Endothelial cell of umbilical vein (primary cell): Measurements from ENCODE around the gene SLFN12L. TPM values are rescaled to one million over a fixed set of nuclear protein-coding genes. Genes with fewer than 3 reads are reported as not detected.
A peak's percentile ranks its signal among the peaks of the same experiment; 100 is the strongest.

Experiments used
- BruUV-seq: library from RNA; stranded (reverse); fragments of 400-500 nt; replicated peaks from 2 replicates; lab custom pipeline; 2021; lab: Mats Ljungman, UMichigan
- CTCF ChIA-PET: fragments of 300-600, 350-600 bp; sonication (Branson Sonifier 250); formaldehyde crosslinking; loops from one replicate; lab custom pipeline; 2021; ENCODE audit warnings: antibody characterized with exemption, inconsistent platforms; lab: Charles Lee
- POLR2A ChIA-PET: fragments of 300-600, 350-600 bp; sonication (Branson Sonifier 250); formaldehyde crosslinking; loops from one replicate; lab custom pipeline; 2021; ENCODE audit warnings: antibody characterized with exemption, inconsistent platforms; lab: Charles Lee
- DNase-seq: peaks from one replicate; pipeline ENCODE4 v3.0.0-alpha.2; 2011; ENCODE audit warnings: low read depth, low spot score
- FAIRE-seq: peaks from 2 replicates; lab custom pipeline; 2011; peaks lifted over from hg19 to GRCh38; lab: Jason Lieb, UNC
- H2AFZ ChIP-seq: 2 replicates; pipeline ENCODE4 v1.6.0; 2012; ENCODE audit warnings: low read depth, low read length, control low read depth, inconsistent platforms
- H3K27ac ChIP-seq: 2 replicates; pipeline ENCODE4 v1.5.1; 2011; ENCODE audit warnings: low read depth, mild to moderate bottlenecking, control low read depth, low read length, moderate library complexity; ENCODE audit not compliant: insufficient read depth
- H3K27me3 ChIP-seq, 2 experiments: 2 replicates each; pipeline versions ENCODE4 v1.6.0 to v1.6.1; 2011; ENCODE audit warnings: low read length in 2 of 2, mixed read lengths in 1 of 2; ENCODE audit not compliant: control insufficient read depth in 2 of 2, insufficient read depth in 2 of 2
- H3K36me3 ChIP-seq, 2 experiments: 2 replicates in 1 of 2; 3 replicates in 1 of 2; pipeline ENCODE4 v1.5.1; 2011; ENCODE audit warnings: low read length in 2 of 2, mild to moderate bottlenecking in 1 of 2, moderate library complexity in 1 of 2; ENCODE audit not compliant: control insufficient read depth in 2 of 2, insufficient read depth in 2 of 2; ENCODE audit errors: extremely low read depth in 1 of 2
- H3K4me1 ChIP-seq: 3 replicates; pipeline ENCODE4 v1.5.1; 2011; ENCODE audit warnings: mild to moderate bottlenecking, low read length; ENCODE audit not compliant: control insufficient read depth, insufficient read depth; ENCODE audit errors: extremely low read depth
- H3K4me2 ChIP-seq: 2 replicates; pipeline ENCODE4 v1.6.1; 2011; ENCODE audit warnings: low read length, control low read depth, mixed read lengths; ENCODE audit not compliant: insufficient read depth
- H3K4me3 ChIP-seq, 3 experiments: fragments of 200-600 bp in 1 of 3; sonication (generic), shearing (Covaris generic) in 1 of 3; replicated peaks in 1 of 3; 2 replicates each; pipeline ENCODE4 v1.5.1; 2011 to 2016; ENCODE audit warnings: control low read depth in 3 of 3, low read length in 3 of 3, mild to moderate bottlenecking in 2 of 3, inconsistent platforms in 1 of 3, low read depth in 1 of 3, moderate library complexity in 1 of 3; ENCODE audit not compliant: insufficient read depth in 1 of 3
- H3K79me2 ChIP-seq: 2 replicates; pipeline ENCODE4 v1.6.0; 2012; ENCODE audit warnings: low read length, inconsistent platforms; ENCODE audit not compliant: control insufficient read depth, insufficient read depth
- H3K9ac ChIP-seq: replicated peaks from 2 replicates; pipeline ENCODE3; 2011; ENCODE audit warnings: low read length, control low read depth; ENCODE audit not compliant: insufficient read depth; ENCODE audit errors: extremely low read depth
- H3K9me1 ChIP-seq: replicated peaks from 3 replicates; pipeline ENCODE4 v1.6.0; 2011; ENCODE audit warnings: mild to moderate bottlenecking, low read length; ENCODE audit not compliant: control insufficient read depth, insufficient read depth; ENCODE audit errors: extremely low read depth
- H3K9me3 ChIP-seq: replicated peaks from 2 replicates; pipeline ENCODE4 v1.5.1; 2012; ENCODE audit warnings: low read length, inconsistent platforms; ENCODE audit not compliant: control insufficient read depth, insufficient read depth
- H4K20me1 ChIP-seq: replicated peaks from 2 replicates; pipeline ENCODE3; 2011; ENCODE audit warnings: mild to moderate bottlenecking, low read length; ENCODE audit not compliant: control insufficient read depth, insufficient read depth; ENCODE audit errors: extremely low read depth
- EZH2 ChIP-seq: IDR thresholded peaks from 2 replicates; pipeline ENCODE4 v1.6.1; 2012; ENCODE audit warnings: borderline replicate concordance, low read depth, mild to moderate bottlenecking, moderate library complexity, low read length, inconsistent platforms; ENCODE audit not compliant: severe bottlenecking
- FOS ChIP-seq: IDR thresholded peaks from 2 replicates; pipeline ENCODE4 v1.6.1; 2011; ENCODE audit warnings: mild to moderate bottlenecking, low read length, moderate library complexity, borderline replicate concordance; ENCODE audit not compliant: insufficient read depth
- GATA2 ChIP-seq: IDR thresholded peaks from 2 replicates; pipeline ENCODE4 v1.7.0; 2011; ENCODE audit warnings: low read depth, mild to moderate bottlenecking, moderate library complexity, mixed read lengths, low read length; ENCODE audit not compliant: insufficient read length, insufficient read depth
- JUN ChIP-seq: IDR thresholded peaks from 2 replicates; pipeline ENCODE4 v1.6.1; 2011; ENCODE audit warnings: borderline replicate concordance, low read depth; ENCODE audit not compliant: insufficient read length, insufficient read depth
- MYC ChIP-seq: IDR thresholded peaks from one replicate; pipeline ENCODE4 v1.6.1; 2011; ENCODE audit warnings: mild to moderate bottlenecking, low read depth, low read length
- POLR2A ChIP-seq: IDR thresholded peaks from 2 replicates; pipeline ENCODE4 v1.6.1; 2012; ENCODE audit warnings: low read depth, mild to moderate bottlenecking, control low read depth, low read length
- POLR2AphosphoS5 ChIP-seq: IDR thresholded peaks from 2 replicates; pipeline ENCODE4 v1.6.1; 2012; ENCODE audit warnings: low read depth, mild to moderate bottlenecking, control low read depth, low read length, moderate library complexity; ENCODE audit not compliant: insufficient read depth
- dilution Hi-C: fragments of 300-500 bp; cut with MboI; formaldehyde crosslinking; loops from one replicate; pipeline ENCODE4 v1.15.0; 2019; ENCODE audit warnings: low sequenced_read_pairs; ENCODE audit not compliant: extremely low pct_ligation_motif_present
- intact Hi-C: fragments of 100-400 bp; cut with micrococcal nuclease; formaldehyde crosslinking; loops from one replicate; pipeline ENCODE4 v1.10.0; 2022
- polyA plus RNA-seq, 4 experiments: library from polyadenylated mRNA; depleted of rRNA in 3 of 4; stranded (reverse) in 3 of 4; unstranded in 1 of 4; fragments of >200 nt; gene quantifications; 2 replicates each; pipeline versions ENCODE4 v1.2.1 to v1.2.3, GENCODE V29; 2011 to 2012; ENCODE audit warnings: missing spikeins in 1 of 4
- total RNA-seq: library from RNA; stranded (reverse); gene quantifications from 2 replicates; pipeline ENCODE4 v1.2.3, GENCODE V29; 2021
- TF ChIP-seq, protein P1 (sequence below), 2 donors: IDR thresholded peaks; 1 replicate in 1 of 2; 2 replicates in 1 of 2; pipeline ENCODE4 v1.5.1; 2011; ENCODE audit warnings: low read length in 2 of 2, mild to moderate bottlenecking in 2 of 2, moderate library complexity in 2 of 2, control low read depth in 1 of 2, inconsistent platforms in 1 of 2, low read depth in 1 of 2; ENCODE audit not compliant: insufficient read depth in 1 of 2; ENCODE audit errors: extremely low read depth in 1 of 2
- TF ChIP-seq, protein P2 (sequence below): IDR thresholded peaks from 2 replicates; pipeline ENCODE4 v1.6.1; 2011; ENCODE audit not compliant: insufficient read depth, insufficient read length

The SLFN12L gene
- total and polyA plus RNA-seq, 2 donors (not counting 3 experiments of a cell fraction or from before 2014, with no cell fraction given): not detected

DNA sequence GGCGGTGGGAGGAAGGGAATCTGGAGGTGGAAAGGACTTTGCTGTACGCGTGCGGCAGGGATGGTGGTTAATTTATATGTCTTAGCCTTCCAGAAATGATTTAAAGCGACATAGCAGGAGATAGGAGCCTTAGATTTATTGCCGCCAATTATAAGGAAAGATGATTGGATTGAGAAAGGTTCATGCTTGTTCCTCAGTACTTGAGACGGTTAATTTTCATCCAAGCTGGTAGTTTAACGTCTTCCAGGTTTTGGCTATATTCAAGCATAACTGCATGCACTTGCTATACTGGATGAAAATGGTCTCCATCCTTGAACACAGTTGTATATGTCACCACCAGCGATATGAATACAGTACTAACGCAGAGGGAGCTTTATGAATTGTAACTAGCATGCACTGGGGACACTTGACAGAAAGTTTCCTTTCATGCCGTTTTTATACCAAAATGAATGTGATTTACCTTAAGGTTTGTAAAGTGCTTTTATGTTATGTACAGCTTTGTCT is 41.5 kb upstream of the SLFN12L start:
- H3K4me2 ChIP-seq: peak overlapping the region; percentile 83
- no peaks in the 10 kb centered on the region for H4K20me1 ChIP-seq
- no peaks in the 10 kb centered on the region for H3K9me1 ChIP-seq
- ChIA-PET POLR2A (interaction anchor here (0.8 to 1.8 kb wide), 3 partner anchors 8 to 11 kb away, joined by 4 to 5 read pairs (median 5); partner anchors contain the start of gene AP2B1), CTCF (interaction anchor here (0.5 to 2.2 kb wide), 16 partner anchors 8 to 515 kb away, joined by 3 to 13 read pairs (median 4); partner anchors contain the start of genes AP2B1, RFFL and SLFN12L)
- H3K4me3 ChIP-seq: peak overlapping the region; percentile 60 to 77 (median 64)
- peaks cover 3% of the 10 kb centered on the region in 2 experiments for H3K27me3 ChIP-seq
- no peaks in the 10 kb centered on the region for H3K79me2 ChIP-seq
- no peaks in the 10 kb centered on the region for H3K9me3 ChIP-seq
- H2AFZ ChIP-seq: peak overlapping the region; percentile 71
- FAIRE-seq (no peak), DNase-seq (no peak)
- intact Hi-C loops (loop anchor here (1.0 kb wide), 3 partner anchors 8 to 38 kb away; partner anchors contain the start of gene AP2B1), dilution Hi-C loops (no loop called here)
- BruUV-seq: TSS peak; percentile 77
- peaks cover 12% of the 10 kb centered on the region for H3K4me1 ChIP-seq
- peak overlapping the region; percentile 38 for H3K27ac ChIP-seq
- TF ChIP-seq, protein P1, sequence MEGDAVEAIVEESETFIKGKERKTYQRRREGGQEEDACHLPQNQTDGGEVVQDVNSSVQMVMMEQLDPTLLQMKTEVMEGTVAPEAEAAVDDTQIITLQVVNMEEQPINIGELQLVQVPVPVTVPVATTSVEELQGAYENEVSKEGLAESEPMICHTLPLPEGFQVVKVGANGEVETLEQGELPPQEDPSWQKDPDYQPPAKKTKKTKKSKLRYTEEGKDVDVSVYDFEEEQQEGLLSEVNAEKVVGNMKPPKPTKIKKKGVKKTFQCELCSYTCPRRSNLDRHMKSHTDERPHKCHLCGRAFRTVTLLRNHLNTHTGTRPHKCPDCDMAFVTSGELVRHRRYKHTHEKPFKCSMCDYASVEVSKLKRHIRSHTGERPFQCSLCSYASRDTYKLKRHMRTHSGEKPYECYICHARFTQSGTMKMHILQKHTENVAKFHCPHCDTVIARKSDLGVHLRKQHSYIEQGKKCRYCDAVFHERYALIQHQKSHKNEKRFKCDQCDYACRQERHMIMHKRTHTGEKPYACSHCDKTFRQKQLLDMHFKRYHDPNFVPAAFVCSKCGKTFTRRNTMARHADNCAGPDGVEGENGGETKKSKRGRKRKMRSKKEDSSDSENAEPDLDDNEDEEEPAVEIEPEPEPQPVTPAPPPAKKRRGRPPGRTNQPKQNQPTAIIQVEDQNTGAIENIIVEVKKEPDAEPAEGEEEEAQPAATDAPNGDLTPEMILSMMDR (IDR thresholded peaks at IDR 0.05; ENCODE audit: extremely low read depth in 1 of 2, insufficient read depth in 1 of 2, low read depth in 1 of 2, low read length in 2 of 2): no peak
- no peak for TF ChIP-seq POLR2AphosphoS5
- TF ChIP-seq, protein P2, sequence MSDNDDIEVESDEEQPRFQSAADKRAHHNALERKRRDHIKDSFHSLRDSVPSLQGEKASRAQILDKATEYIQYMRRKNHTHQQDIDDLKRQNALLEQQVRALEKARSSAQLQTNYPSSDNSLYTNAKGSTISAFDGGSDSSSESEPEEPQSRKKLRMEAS: no peak
- no peak for TF ChIP-seq GATA2
- no peak for TF ChIP-seq POLR2A
- TF ChIP-seq FOS: no peak
- TF ChIP-seq MYC: no peak
- TF ChIP-seq EZH2: no peak
- no peak for TF ChIP-seq JUN
- H3K9ac ChIP-seq: peak overlapping the region; percentile 77
- peaks cover 0 to 2% of the 10 kb centered on the region in 2 experiments for H3K36me3 ChIP-seq
